ENCODE data around the gene LILRA6.
"Not testable (repeated sequence)": the region's sequence is repeated elsewhere in the genome, so short reads cannot be mapped to it uniquely, and the experiment has no call there.

Gene LILRA6

DNA sequence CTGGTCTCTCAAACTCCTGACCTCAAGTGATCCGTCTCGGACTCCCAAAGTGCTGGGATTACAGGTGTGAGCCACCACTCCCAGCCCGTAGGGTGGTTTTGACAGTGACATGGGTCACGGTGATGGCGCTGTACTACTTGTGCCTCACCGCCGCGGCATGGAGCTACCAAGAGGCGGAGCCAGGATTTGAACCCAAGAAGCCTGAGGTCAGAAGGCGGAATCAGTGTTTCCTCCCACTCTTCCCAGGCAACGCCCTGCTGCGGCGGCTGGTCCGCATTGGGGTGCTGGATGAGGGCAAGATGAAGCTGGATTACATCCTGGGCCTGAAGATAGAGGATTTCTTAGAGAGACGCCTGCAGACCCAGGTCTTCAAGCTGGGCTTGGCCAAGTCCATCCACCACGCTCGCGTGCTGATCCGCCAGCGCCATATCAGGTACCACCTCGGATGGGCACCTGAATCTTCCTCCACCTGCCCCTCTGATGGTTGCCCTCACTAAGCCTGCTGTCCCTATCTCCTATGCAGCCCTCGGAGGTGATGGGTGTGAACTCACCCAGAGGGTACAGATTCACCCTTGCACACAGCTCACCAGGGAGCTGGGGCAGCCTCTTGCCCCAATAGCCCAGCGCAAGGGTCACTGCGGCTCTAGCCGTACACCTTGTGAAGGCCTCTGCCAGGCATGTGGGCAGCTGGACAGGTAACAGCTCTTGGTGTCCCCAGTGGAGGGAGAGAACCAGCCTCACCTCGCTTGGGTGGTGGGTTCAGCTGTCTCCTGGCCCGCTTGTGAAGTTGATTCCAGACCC is 36.4 kb downstream of the LILRA6 start:
- Histone ChIP-seq H3K4me1 (ENCODE audit: control insufficient read depth, insufficient read depth, low read length) (peaks cover 38% of the 10 kb centered on the region), H3K4me3 (ENCODE audit: low read depth, low read length) (no peak overlapping the region), H3K27me3 (ENCODE audit: control insufficient read depth, insufficient read depth, low read length) (no peaks in the 10 kb centered on the region), H3K9ac (ENCODE audit: low read length) (no peak overlapping the region), H3K27ac (ENCODE audit: low read depth, low read length) (no peak overlapping the region), H3K36me3 (ENCODE audit: control insufficient read depth, insufficient read depth, low read length) (peaks cover 75% of the 10 kb centered on the region), H3K9me3 (ENCODE audit: control insufficient read depth, insufficient read depth, low read depth, low read length) (no peaks in the 10 kb centered on the region)

DNA sequence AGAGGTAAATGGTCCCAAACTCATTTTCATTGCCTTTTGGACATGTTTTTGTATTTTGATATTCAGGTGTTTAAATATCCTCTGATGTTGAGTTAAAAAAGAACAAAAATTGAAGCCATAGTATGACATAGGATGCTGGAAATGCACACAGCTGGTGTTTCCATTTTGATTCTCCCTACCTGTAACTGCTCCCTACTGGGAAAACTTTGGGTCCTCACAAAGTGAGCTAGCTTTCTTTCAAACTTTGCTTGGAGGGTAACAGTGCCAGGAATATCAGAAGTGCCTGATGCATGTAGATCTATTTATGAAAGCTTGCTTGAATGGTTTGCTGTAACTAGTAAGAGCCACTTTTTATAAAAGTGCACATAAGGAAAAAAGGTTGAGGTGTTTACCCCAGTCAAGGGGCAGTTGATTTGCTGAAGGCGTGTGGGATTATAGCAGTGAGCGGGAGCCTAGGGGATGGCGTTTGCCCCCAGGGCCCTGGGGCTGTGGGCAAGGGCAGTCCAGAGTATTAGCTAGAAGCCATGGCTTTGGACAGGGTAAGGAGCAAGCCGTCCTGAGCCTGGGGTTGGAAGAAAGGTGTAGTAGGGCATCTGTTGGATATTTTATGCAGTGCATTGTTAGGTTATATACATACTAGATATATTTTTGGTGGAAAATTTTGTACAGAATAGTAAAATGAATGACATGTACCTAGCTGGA is 37.7 kb downstream of the LILRA6 start:
- Histone ChIP-seq H3K36me3 (ENCODE audit: control insufficient read depth, insufficient read depth, low read length) (peaks cover 76% of the 10 kb centered on the region), H3K27me3 (ENCODE audit: control insufficient read depth, insufficient read depth, low read length) (no peaks in the 10 kb centered on the region), H3K27ac (ENCODE audit: low read depth, low read length) (no peak overlapping the region), H3K4me3 (ENCODE audit: low read depth, low read length) (peak overlapping the region; percentile 19; the same call in 1 of the 2 replicates), H3K4me1 (ENCODE audit: control insufficient read depth, insufficient read depth, low read length) (peaks cover 38% of the 10 kb centered on the region), H3K9ac (ENCODE audit: low read length) (no peak overlapping the region), H3K9me3 (ENCODE audit: control insufficient read depth, insufficient read depth, low read depth, low read length) (no peaks in the 10 kb centered on the region)

DNA sequence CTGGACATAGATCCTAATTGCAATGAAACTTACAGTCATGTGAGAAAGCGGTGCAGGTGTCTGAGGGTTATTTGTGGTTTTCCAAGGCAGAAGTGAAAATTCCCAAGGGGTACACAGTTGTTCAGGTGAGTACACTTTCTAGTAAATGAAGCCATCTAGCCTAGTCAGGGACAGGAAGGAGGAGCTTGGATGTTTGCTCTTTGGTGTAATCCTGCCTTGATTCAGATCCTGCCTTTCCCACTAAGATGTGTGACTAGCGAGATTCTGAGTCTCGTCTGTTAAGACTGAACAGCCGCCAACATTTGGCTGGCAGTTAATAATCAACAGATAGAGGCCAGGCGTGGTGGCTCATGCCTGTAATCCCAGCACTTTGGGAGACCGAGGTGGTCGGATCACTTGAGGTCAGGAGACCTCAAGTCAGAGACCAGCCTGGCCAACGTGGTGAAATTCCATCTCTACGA is 39.4 kb downstream of the LILRA6 start:
- no peaks in the 10 kb centered on the region for H3K27me3 ChIP-seq (ENCODE audit: control insufficient read depth, insufficient read depth, low read length)
- no peaks in the 10 kb centered on the region for H3K9me3 ChIP-seq (ENCODE audit: control insufficient read depth, insufficient read depth, low read depth, low read length)
- peaks cover 36% of the 10 kb centered on the region for H3K4me1 ChIP-seq (ENCODE audit: control insufficient read depth, insufficient read depth, low read length)
- peak overlapping the region; percentile 93 for H3K9ac ChIP-seq (ENCODE audit: low read length)
- H3K27ac ChIP-seq (ENCODE audit: low read depth, low read length) = no peak overlapping the region
- peak overlapping the region; percentile 76 for H3K4me3 ChIP-seq (ENCODE audit: low read depth, low read length)
- H3K36me3 ChIP-seq (ENCODE audit: control insufficient read depth, insufficient read depth, low read length) = peaks cover 73% of the 10 kb centered on the region

DNA sequence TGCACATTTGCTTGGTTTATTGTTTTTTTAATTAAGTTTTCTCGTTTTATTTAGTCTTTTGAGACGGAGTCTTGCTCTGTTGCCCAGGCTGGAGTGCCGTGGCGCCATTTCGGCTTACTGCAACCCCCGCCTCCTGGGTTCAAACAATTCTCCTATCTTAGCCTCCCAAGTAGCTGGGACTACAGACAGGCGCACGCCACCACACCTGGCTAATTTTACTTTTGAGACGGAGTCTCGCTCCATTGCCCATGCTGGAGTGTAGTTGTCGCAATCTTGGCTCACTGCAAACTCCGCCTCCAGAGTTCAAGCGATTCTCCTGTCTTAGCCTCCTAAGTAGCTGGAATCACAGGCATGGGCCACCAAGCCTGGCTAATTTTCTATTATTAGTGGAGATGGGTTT is 40.6 kb downstream of the LILRA6 start:
- H3K27me3 ChIP-seq (ENCODE audit: control insufficient read depth, insufficient read depth, low read length) = no peaks in the 10 kb centered on the region
- H3K4me1 ChIP-seq (ENCODE audit: control insufficient read depth, insufficient read depth, low read length) = peaks cover 27% of the 10 kb centered on the region
- peak overlapping the region; percentile 76 for H3K4me3 ChIP-seq (ENCODE audit: low read depth, low read length)
- H3K36me3 ChIP-seq (ENCODE audit: control insufficient read depth, insufficient read depth, low read length) = peaks cover 61% of the 10 kb centered on the region
- H3K9ac ChIP-seq (ENCODE audit: low read length) = peak overlapping the region; percentile 93
- no peak overlapping the region; the same call in 1 of the 2 replicates for H3K27ac ChIP-seq (ENCODE audit: low read depth, low read length)
- no peaks in the 10 kb centered on the region for H3K9me3 ChIP-seq (ENCODE audit: control insufficient read depth, insufficient read depth, low read depth, low read length)

DNA sequence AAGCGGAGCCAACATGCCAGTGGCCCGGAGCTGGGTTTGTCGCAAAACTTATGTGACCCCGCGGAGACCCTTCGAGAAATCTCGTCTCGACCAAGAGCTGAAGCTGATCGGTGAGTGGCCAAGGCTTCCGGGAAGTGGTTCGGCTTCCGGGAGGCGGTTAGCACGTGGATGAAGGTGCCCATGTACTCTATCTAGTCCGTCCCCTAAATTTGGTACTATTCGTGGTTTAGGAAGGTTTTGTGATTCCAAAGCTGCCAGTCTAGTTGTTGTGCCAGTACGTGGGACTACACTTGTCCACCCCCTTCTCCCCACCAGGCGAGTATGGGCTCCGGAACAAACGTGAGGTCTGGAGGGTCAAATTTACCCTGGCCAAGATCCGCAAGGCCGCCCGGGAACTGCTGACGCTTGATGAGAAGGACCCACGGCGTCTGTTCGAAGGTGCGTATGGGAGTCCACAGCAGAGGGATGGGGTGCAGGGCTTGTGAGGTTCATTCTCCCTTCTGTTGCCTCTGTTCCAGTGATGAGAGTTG is 41.4 kb downstream of the LILRA6 start:
- H3K9me3 ChIP-seq (ENCODE audit: control insufficient read depth, insufficient read depth, low read depth, low read length) = no peaks in the 10 kb centered on the region
- H3K27me3 ChIP-seq (ENCODE audit: control insufficient read depth, insufficient read depth, low read length) = no peaks in the 10 kb centered on the region
- H3K27ac ChIP-seq (ENCODE audit: low read depth, low read length) = peak overlapping the region; percentile 82
- H3K36me3 ChIP-seq (ENCODE audit: control insufficient read depth, insufficient read depth, low read length) = peaks cover 53% of the 10 kb centered on the region
- peaks cover 24% of the 10 kb centered on the region for H3K4me1 ChIP-seq (ENCODE audit: control insufficient read depth, insufficient read depth, low read length)
- peak overlapping the region; percentile 76 for H3K4me3 ChIP-seq (ENCODE audit: low read depth, low read length)
- H3K9ac ChIP-seq (ENCODE audit: low read length) = peak overlapping the region; percentile 93

DNA sequence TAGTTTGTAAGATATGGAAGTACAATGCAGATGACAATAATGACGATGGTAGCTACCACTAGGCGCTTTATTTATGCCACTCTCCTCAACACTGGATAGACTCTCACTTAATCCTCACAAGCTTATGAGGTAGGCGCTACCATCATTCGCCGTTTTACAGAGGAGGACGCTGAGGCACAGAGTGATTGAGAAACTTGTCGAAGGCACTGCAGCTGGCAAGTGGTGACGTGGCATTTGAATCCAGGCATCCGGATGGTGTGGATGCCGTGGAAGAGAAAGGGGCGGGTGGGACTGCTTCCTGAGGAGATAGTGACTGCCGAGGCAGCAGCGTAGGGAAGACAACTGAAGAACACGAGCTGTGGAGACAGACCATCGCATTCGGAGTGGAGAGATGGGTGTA is 43.2 kb downstream of the LILRA6 start:
- H3K27ac ChIP-seq (ENCODE audit: low read depth, low read length) = no peak overlapping the region
- H3K4me3 ChIP-seq (ENCODE audit: low read depth, low read length) = no peak overlapping the region
- H3K27me3 ChIP-seq (ENCODE audit: control insufficient read depth, insufficient read depth, low read length) = no peaks in the 10 kb centered on the region
- no peaks in the 10 kb centered on the region for H3K9me3 ChIP-seq (ENCODE audit: control insufficient read depth, insufficient read depth, low read depth, low read length)
- H3K4me1 ChIP-seq (ENCODE audit: control insufficient read depth, insufficient read depth, low read length) = peaks cover 22% of the 10 kb centered on the region
- no peak overlapping the region for H3K9ac ChIP-seq (ENCODE audit: low read length)
- peaks cover 43% of the 10 kb centered on the region for H3K36me3 ChIP-seq (ENCODE audit: control insufficient read depth, insufficient read depth, low read length)

DNA sequence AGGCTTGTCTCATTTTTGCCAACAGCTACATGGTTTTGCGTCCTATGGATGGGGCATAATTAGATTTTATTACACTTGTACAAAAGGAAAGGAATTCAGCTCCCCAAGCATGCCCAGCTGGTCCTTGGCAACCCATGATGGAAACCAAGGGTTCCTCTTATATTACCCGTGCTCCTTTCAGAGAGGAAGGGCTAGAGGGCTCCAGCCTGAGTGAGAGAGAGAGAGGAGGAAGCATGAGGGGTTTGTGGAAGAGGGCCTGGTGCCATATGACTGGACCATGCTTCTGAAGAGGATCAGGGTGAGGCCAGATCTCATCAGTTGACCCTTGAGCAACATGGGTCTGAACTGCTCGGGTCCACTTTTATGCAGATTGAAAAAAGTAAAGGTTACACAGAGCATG is 45.5 kb downstream of the LILRA6 start:
- Histone ChIP-seq H3K9me3 (ENCODE audit: control insufficient read depth, insufficient read depth, low read depth, low read length) (no peaks in the 10 kb centered on the region), H3K27ac (ENCODE audit: low read depth, low read length) (no peak overlapping the region), H3K9ac (ENCODE audit: low read length) (no peak overlapping the region), H3K4me3 (ENCODE audit: low read depth, low read length) (no peak overlapping the region), H3K36me3 (ENCODE audit: control insufficient read depth, insufficient read depth, low read length) (peaks cover 33% of the 10 kb centered on the region), H3K27me3 (ENCODE audit: control insufficient read depth, insufficient read depth, low read length) (no peaks in the 10 kb centered on the region), H3K4me1 (ENCODE audit: control insufficient read depth, insufficient read depth, low read length) (peaks cover 5% of the 10 kb centered on the region)

DNA sequence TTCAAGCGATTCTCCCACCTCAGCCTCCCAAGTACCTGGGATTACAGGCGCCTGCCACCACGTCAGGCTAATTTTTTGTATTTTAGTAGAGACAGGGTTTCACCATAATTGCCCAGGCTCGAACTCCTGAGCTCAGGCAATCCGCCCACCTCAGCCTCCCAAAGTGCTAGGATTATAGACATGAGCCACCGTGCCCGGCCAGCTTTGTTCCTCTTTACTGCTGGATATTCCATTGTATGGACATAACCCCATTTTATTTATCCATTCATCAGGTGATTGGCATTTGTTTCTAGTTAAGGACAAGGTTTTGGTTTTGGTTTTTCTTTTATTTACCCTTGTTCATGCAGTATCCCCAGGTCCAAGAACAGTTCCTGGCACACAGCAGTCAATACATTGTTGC is 46.1 kb downstream of the LILRA6 start:
- H3K9ac ChIP-seq (ENCODE audit: low read length) = no peak overlapping the region
- no peaks in the 10 kb centered on the region for H3K27me3 ChIP-seq (ENCODE audit: control insufficient read depth, insufficient read depth, low read length)
- H3K27ac ChIP-seq (ENCODE audit: low read depth, low read length) = no peak overlapping the region
- no peaks in the 10 kb centered on the region for H3K9me3 ChIP-seq (ENCODE audit: control insufficient read depth, insufficient read depth, low read depth, low read length)
- peaks cover 27% of the 10 kb centered on the region for H3K36me3 ChIP-seq (ENCODE audit: control insufficient read depth, insufficient read depth, low read length)
- peaks cover 1% of the 10 kb centered on the region for H3K4me1 ChIP-seq (ENCODE audit: control insufficient read depth, insufficient read depth, low read length)
- H3K4me3 ChIP-seq (ENCODE audit: low read depth, low read length) = no peak overlapping the region

DNA sequence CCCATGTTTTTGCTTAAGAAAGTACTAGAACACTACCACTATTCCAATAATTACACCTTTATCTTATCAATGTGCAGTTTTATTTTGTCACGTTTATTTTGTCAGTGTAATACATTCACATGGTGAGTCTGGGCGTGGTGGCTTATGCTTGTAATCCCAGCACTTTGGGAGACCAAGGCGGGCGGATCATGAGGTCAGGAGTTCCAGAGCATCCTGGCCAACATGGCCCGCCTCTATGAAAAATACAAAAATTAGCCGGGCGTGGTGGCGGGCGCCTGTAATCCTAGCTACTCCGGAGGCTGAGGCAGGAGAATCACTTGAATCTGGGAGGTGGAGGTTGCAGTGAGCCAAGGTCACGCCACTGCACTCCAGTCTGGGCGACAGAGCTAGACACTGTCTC is 48.1 kb downstream of the LILRA6 start:
- H3K27me3 ChIP-seq (ENCODE audit: control insufficient read depth, insufficient read depth, low read length); H3K9ac ChIP-seq (ENCODE audit: low read length); H3K27ac ChIP-seq (ENCODE audit: low read depth, low read length); H3K9me3 ChIP-seq (ENCODE audit: control insufficient read depth, insufficient read depth, low read depth, low read length); H3K4me1 ChIP-seq (ENCODE audit: control insufficient read depth, insufficient read depth, low read length); H3K4me3 ChIP-seq (ENCODE audit: low read depth, low read length): not testable (repeated sequence)
- peaks cover 20% of the 10 kb centered on the region for H3K36me3 ChIP-seq (ENCODE audit: control insufficient read depth, insufficient read depth, low read length)

DNA sequence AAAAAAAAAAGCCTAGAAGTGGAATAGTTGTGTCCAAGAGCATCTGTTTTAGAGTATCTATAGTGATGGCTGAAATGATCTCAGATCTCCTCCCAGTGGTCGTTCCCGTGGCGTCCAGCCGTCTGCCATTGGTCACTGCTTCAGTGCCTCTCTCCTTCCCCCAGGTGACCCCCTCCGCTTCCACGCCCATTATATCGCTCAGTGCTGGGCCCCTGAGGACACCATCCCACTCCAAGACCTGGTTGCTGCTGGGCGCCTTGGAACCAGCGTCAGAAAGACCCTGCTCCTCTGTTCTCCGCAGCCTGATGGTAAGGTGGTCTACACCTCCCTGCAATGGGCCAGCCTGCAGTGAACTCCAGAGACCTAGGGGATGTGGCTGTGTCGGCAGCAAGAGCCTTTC is 49.6 kb downstream of the LILRA6 start:
- H3K4me3 ChIP-seq (ENCODE audit: low read depth, low read length) = no peak overlapping the region
- H3K9ac ChIP-seq (ENCODE audit: low read length) = no peak overlapping the region
- peaks cover 3% of the 10 kb centered on the region for H3K4me1 ChIP-seq (ENCODE audit: control insufficient read depth, insufficient read depth, low read length)
- H3K27me3 ChIP-seq (ENCODE audit: control insufficient read depth, insufficient read depth, low read length) = no peaks in the 10 kb centered on the region
- H3K27ac ChIP-seq (ENCODE audit: low read depth, low read length) = no peak overlapping the region
- no peaks in the 10 kb centered on the region for H3K9me3 ChIP-seq (ENCODE audit: control insufficient read depth, insufficient read depth, low read depth, low read length)
- H3K36me3 ChIP-seq (ENCODE audit: control insufficient read depth, insufficient read depth, low read length) = peaks cover 20% of the 10 kb centered on the region

Measured in HUES6 (cell line).